OCI-LY7 (cell line): ENCODE results near the gene SLC29A3. TPM values are rescaled to one million over a fixed set of nuclear protein-coding genes. Genes with fewer than 3 reads are reported as not detected.

Experiments used
- BruUV-seq: library from RNA; stranded (reverse); fragments of 400-500 nt; replicated peaks from 2 replicates; lab custom pipeline; 2021; lab: Mats Ljungman, UMichigan
- CTCF ChIA-PET: fragments of 300-600 bp; sonication (Branson Sonifier 250); formaldehyde crosslinking; loops from one replicate; lab custom pipeline; 2022; ENCODE audit warnings: antibody characterized with exemption; ENCODE audit not compliant: unreplicated experiment; lab: Charles Lee
- POLR2A ChIA-PET: fragments of 300-600 bp; sonication (Branson Sonifier 250); formaldehyde crosslinking; loops from one replicate; lab custom pipeline; 2022; ENCODE audit warnings: antibody characterized with exemption; lab: Charles Lee
- DNase-seq: peaks from one replicate; pipeline ENCODE4 v3.0.0-alpha.2; 2015; ENCODE audit warnings: low spot score
- H2AFZ ChIP-seq: fragments of 200-600 bp; sonication (generic), shearing (Covaris generic); 2 replicates; pipeline ENCODE4 v1.6.1; 2014; ENCODE audit warnings: mild to moderate bottlenecking, antibody characterized with exemption, low read length, moderate library complexity
- H3K27ac ChIP-seq: fragments of 200-600 bp; sonication (generic); 2 replicates; pipeline ENCODE4 v1.5.1; 2014; ENCODE audit warnings: mixed run types, low read depth, mild to moderate bottlenecking, moderate library complexity, low read length, inconsistent platforms; ENCODE audit not compliant: poor library complexity, severe bottlenecking
- H3K36me3 ChIP-seq: fragments of 200-600 bp; sonication (generic); 2 replicates; pipeline ENCODE4 v1.6.1; 2014; ENCODE audit warnings: mild to moderate bottlenecking, antibody characterized with exemption, low read length, moderate library complexity, mixed read lengths; ENCODE audit not compliant: insufficient read depth
- H3K4me1 ChIP-seq: fragments of 200-600 bp; sonication (generic); 2 replicates; pipeline ENCODE4 v1.5.1; 2014; ENCODE audit warnings: mild to moderate bottlenecking, low read length; ENCODE audit not compliant: insufficient read depth, poor library complexity, severe bottlenecking
- H3K4me2 ChIP-seq: fragments of 200-600 bp; sonication (generic); 2 replicates; pipeline ENCODE4 v1.6.1; 2014; ENCODE audit warnings: mild to moderate bottlenecking, low read length
- H3K4me3 ChIP-seq: fragments of 200-600 bp; sonication (generic); 2 replicates; pipeline ENCODE4 v1.5.1; 2014; ENCODE audit warnings: mild to moderate bottlenecking, low read depth, low read length; ENCODE audit not compliant: poor library complexity, severe bottlenecking
- H3K79me2 ChIP-seq: fragments of 200-600 bp; sonication (generic); 2 replicates; pipeline ENCODE4 v1.6.1; 2016; ENCODE audit warnings: low read depth, mild to moderate bottlenecking, low read length, moderate library complexity, mixed read lengths; ENCODE audit not compliant: insufficient read depth
- H3K9me2 ChIP-seq: fragments of 200-600 bp; sonication (generic); 2 replicates; pipeline ENCODE4 v1.6.1; 2016; ENCODE audit warnings: mild to moderate bottlenecking, low read length, mixed read lengths; ENCODE audit not compliant: insufficient read depth
- H3K9me3 ChIP-seq: fragments of 200-600 bp; sonication (generic); 2 replicates; pipeline ENCODE4 v1.6.1; 2014; ENCODE audit warnings: mild to moderate bottlenecking, mixed run types, low read length, mixed read lengths
- H4K20me1 ChIP-seq: fragments of 200-600 bp; sonication (generic); 2 replicates; pipeline ENCODE4 v1.6.1; 2014; ENCODE audit warnings: mild to moderate bottlenecking, antibody characterized with exemption, low read length, moderate library complexity, mixed read lengths; ENCODE audit not compliant: insufficient read depth
- EZH2phosphoT487 ChIP-seq: fragments of 200-600 bp; sonication (generic); IDR thresholded peaks from 2 replicates; pipeline ENCODE4 v1.6.1; 2018; ENCODE audit warnings: low read depth, borderline replicate concordance, mild to moderate bottlenecking, mixed run types, antibody characterized with exemption, low read length, moderate library complexity, mixed read lengths
- intact Hi-C: fragments of 100-400 bp; cut with micrococcal nuclease; formaldehyde crosslinking; loops from one replicate; pipeline ENCODE4 v1.10.0; 2022; ENCODE audit not compliant: unreplicated experiment
- total RNA-seq, 2 experiments: library from RNA; depleted of rRNA in 1 of 2; stranded (reverse); fragments of >200 nt in 1 of 2; shearing (Covaris generic) in 1 of 2; gene quantifications; 2 replicates each; pipeline ENCODE4 v1.2.3, GENCODE V29; 2014 to 2022
- TF ChIP-seq, protein P1 (sequence below): fragments of 200-600 bp; sonication (generic); conservative IDR thresholded peaks from 2 replicates; pipeline ENCODE4 v1.5.1; 2014; ENCODE audit warnings: mild to moderate bottlenecking, antibody characterized with exemption, low read length, moderate library complexity, mixed read lengths

SLC29A3 gene
- total RNA-seq, 2 experiments from 2014 or later: 1.7 to 8.2 TPM

DNA sequence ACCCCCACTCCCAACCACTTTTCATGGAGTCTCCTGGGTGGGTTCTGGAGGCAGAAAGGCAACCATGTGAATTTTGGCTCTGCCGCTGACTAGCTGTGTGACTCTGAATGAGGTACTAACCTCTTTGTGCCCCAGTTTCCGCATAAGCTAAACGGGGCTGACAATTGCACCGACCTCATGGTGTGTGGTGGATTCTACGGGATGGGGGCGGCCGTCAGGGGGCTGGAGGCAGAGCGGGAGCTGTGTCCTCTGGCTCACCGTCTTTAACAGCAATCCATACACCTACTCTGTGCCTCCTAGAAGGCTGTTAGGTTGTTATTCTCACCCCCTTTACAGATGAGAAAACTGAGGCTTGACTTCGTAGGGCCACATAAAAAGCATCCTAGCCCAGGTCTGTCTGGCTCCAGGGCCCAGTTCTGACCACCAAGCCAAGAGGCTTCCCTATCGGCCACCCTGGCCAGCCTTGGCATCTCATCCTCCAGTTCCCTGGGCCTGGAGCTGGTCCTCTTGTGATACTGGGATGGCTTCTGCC, 4.3 kb upstream of the SLC29A3 start:
- Histone ChIP-seq H3K27ac (no peak overlapping the region), H4K20me1 (no peaks in the 10 kb centered on the region), H3K36me3 (no peaks in the 10 kb centered on the region), H3K4me1 (peaks cover 17% of the 10 kb centered on the region), H3K9me2 (no peaks in the 10 kb centered on the region), H3K4me2 (peak overlapping the region; percentile 73), H3K4me3 (peak overlapping the region; percentile 31), H3K79me2 (no peaks in the 10 kb centered on the region), H3K9me3 (no peaks in the 10 kb centered on the region), H2AFZ (peak overlapping the region; percentile 88; the same call in 1 of the 2 replicates)
- ChIA-PET CTCF (no interaction called here), POLR2A (no interaction called here)
- DNase-seq: no peak
- BruUV-seq: no TSS peak
- intact Hi-C loops: loop anchor here (1.0 to 5.0 kb wide), 6 partner anchors 168 to 498 kb away; no protein-coding TSS in a partner anchor
- no peak for TF ChIP-seq EZH2phosphoT487
- TF ChIP-seq, protein P1, sequence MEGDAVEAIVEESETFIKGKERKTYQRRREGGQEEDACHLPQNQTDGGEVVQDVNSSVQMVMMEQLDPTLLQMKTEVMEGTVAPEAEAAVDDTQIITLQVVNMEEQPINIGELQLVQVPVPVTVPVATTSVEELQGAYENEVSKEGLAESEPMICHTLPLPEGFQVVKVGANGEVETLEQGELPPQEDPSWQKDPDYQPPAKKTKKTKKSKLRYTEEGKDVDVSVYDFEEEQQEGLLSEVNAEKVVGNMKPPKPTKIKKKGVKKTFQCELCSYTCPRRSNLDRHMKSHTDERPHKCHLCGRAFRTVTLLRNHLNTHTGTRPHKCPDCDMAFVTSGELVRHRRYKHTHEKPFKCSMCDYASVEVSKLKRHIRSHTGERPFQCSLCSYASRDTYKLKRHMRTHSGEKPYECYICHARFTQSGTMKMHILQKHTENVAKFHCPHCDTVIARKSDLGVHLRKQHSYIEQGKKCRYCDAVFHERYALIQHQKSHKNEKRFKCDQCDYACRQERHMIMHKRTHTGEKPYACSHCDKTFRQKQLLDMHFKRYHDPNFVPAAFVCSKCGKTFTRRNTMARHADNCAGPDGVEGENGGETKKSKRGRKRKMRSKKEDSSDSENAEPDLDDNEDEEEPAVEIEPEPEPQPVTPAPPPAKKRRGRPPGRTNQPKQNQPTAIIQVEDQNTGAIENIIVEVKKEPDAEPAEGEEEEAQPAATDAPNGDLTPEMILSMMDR: no peak

DNA sequence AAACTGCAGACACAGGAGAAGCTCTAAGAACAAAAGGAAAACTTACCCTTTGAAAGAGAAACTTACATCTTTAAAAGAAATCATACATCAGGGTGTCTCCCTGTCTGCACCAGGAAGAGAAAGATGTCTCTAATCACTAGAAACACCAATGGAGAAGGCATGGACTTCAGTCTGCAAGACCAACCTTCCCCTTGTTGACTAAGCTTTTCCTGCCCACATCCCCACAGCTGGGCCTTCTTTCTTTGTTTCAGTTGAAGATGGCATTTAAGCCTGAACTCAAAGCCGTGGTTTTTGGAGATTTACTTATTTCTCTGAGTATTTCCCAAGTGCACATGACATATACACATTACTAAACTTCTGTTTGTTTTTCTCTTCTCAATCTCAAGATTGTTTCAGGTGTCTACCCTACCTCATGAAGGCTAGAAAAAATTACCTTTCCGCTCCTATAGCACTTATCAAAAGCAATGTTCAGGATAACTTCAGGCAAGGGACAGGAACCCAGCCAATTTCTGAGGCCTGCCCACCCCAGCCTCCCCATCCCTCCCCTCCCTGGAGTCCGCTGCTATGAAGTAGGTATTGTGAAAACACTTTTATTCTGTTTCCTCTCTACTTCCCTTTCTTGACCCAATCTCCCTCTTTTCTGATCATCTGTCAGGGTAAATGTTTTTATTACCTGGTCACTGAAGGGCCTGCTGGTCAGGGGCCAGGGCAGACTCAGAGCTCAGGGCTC, 2.8 kb upstream of the SLC29A3 start:
- H3K9me2 ChIP-seq: no peaks in the 10 kb centered on the region
- H3K27ac ChIP-seq: no peak overlapping the region
- H4K20me1 ChIP-seq: no peaks in the 10 kb centered on the region
- no peaks in the 10 kb centered on the region for H3K9me3 ChIP-seq
- no peak overlapping the region for H3K4me2 ChIP-seq
- no TSS peak for BruUV-seq
- intact Hi-C loops: no loop called here
- CTCF ChIA-PET: interaction anchor here (0.9 to 1.2 kb wide), 2 partner anchors 253 to 254 kb away, joined by 3 to 4 read pairs; no protein-coding TSS in a partner anchor
- no peaks in the 10 kb centered on the region for H3K36me3 ChIP-seq
- POLR2A ChIA-PET: no interaction called here
- H3K79me2 ChIP-seq: no peaks in the 10 kb centered on the region
- no peak overlapping the region for H2AFZ ChIP-seq
- DNase-seq: no peak
- H3K4me3 ChIP-seq: no peak overlapping the region
- peaks cover 18% of the 10 kb centered on the region for H3K4me1 ChIP-seq
- no peak for TF ChIP-seq EZH2phosphoT487
- TF ChIP-seq, protein P1: no peak

DNA sequence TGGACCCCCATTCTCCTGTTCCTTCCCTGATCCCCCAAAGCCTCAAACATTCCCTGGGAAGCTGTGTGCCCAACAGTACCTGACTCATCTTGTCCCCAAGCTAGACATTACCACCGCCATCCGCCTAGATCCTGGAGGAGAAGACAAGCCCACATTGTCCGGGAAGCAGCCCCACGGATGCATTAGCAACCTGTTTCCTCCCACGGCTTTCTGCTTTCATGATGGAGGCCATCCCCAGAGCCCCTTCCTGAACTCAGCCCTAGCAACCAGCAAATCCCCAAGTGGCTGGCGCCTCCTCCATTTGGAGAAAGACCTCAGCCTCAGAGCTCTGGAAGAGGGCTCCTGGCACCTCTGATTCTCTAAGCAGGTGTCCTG, 2.3 kb upstream of the SLC29A3 start:
- H3K27ac ChIP-seq: no peak overlapping the region
- peaks cover 18% of the 10 kb centered on the region for H3K4me1 ChIP-seq
- CTCF ChIA-PET: interaction anchor here (0.6 to 1.2 kb wide), 4 partner anchors 62 to 396 kb away, joined by 3 to 6 read pairs (median 4); no protein-coding TSS in a partner anchor
- H3K9me3 ChIP-seq: no peaks in the 10 kb centered on the region
- H3K4me3 ChIP-seq: no peak overlapping the region
- TF ChIP-seq, protein P1: no peak
- TF ChIP-seq EZH2phosphoT487: no peak
- DNase-seq: no peak
- H3K36me3 ChIP-seq: no peaks in the 10 kb centered on the region
- H3K79me2 ChIP-seq: no peaks in the 10 kb centered on the region
- H4K20me1 ChIP-seq: no peaks in the 10 kb centered on the region
- H3K9me2 ChIP-seq: no peaks in the 10 kb centered on the region
- POLR2A ChIA-PET: no interaction called here
- no TSS peak for BruUV-seq
- H3K4me2 ChIP-seq: no peak overlapping the region
- intact Hi-C loops: no loop called here
- no peak overlapping the region for H2AFZ ChIP-seq
